ENCODE data around the gene DLEC1. TPM values are rescaled to one million over a fixed set of nuclear protein-coding genes. Genes with fewer than 3 reads are reported as not detected.

DLEC1 gene
- total and polyA plus RNA-seq, 9 of the 15 experiments (the other 6 are each of a cell fraction or from before 2014, with no cell fraction given): 0.07 to 0.08 TPM; not detected in 7

DNA sequence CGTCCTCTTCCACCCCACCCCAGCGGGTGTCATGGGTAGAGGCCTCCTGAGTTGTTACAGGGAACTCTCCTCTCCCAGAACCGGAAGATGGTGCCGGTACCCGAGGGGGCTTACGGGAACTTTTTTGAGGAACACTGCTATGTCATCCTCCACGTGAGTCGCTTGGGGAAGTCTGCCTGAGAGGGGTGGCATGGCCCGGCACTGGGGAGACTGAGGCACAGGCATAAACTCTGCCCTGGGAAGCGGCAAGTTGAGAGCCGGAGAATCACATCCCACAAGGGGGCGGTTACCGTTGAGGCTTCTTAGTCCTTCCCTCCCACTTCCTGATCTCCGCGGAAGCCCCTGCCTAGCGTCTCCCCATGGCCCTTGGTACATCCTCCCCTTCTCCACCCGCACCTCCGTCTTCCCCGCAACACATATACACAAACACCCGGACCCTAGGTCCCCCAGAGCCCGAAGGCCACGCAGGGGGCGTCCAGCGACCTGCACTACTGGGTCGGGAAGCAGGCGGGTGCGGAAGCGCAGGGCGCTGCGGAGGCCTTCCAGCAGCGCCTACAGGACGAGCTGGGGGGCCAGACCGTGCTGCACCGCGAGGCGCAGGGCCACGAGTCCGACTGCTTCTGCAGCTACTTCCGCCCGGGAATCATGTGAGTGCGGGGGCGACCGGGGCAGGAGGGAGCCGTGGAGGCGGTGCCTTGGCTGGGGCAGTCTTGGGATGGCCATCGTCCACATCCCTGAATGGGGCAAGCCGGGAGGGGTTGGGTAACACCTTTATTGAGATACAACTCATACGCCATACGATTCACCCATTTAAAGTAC lies 45.0 kb upstream of the DLEC1 start:
- peak; percentile 75 for FAIRE-seq
- Histone ChIP-seq H3K4me2 (ENCODE audit: insufficient read depth, low read length) (peak overlapping the region; percentile 86), H3K36me3 (ENCODE audit: control insufficient read depth, insufficient read depth, low read length) (peaks cover 28% of the 10 kb centered on the region), H3K9me3 (replicated peaks; ENCODE audit: control insufficient read depth, insufficient read depth, low read depth, low read length) (no peaks in the 10 kb centered on the region), H2AFZ (ENCODE audit: low read depth, low read length) (peak overlapping the region; percentile 97), H3K4me1 (replicated peaks in 1 of 2; ENCODE audit: control insufficient read depth in 2 of 2, insufficient read depth in 2 of 2, low read length in 2 of 2) (peaks cover 61 to 68% of the 10 kb centered on the region in 2 experiments), H4K20me1 (replicated peaks; ENCODE audit: control insufficient read depth, insufficient read depth, low read length) (no peaks in the 10 kb centered on the region), H3K79me2 (ENCODE audit: control insufficient read depth, insufficient read depth, low read length) (peaks cover 22% of the 10 kb centered on the region), H3K27ac (ENCODE audit: extremely low read depth, low read depth, low read length) (peak overlapping the region; percentile 93), H3K27me3 (ENCODE audit: control insufficient read depth in 2 of 2, insufficient read depth in 2 of 2, low read length in 2 of 2) (no peaks in the 10 kb centered on the region), H3K9ac (ENCODE audit: insufficient read depth in 1 of 2, low read depth in 2 of 2, low read length in 2 of 2) (peak overlapping the region; percentile 91 to 95), H3K4me3 (peak overlapping the region; percentile 56), H3K9me1 (ENCODE audit: control insufficient read depth, insufficient read depth, low read length) (peaks cover 5% of the 10 kb centered on the region)
- in situ Hi-C loops (cut with MboI): no loop called here
- DNase-seq (ENCODE audit: extremely low read depth in 1 of 4, low spot score in 3 of 4): peak; percentile 86 to 96 (median 90)
- POLR2A ChIA-PET: interaction anchor here (0.6 to 2.2 kb wide), 9 partner anchors 9 to 132 kb away, joined by 3 to 8 read pairs (median 4); no protein-coding TSS in a partner anchor
- CTCF ChIA-PET (ENCODE audit: low intra/inter-chr PET ratio): interaction anchor here (0.6 kb wide), 1 partner anchor 455 kb away, joined by 3 read pairs; no protein-coding TSS in a partner anchor
- intact Hi-C loops (cut with micrococcal nuclease): no loop called here
- WGBS (ENCODE audit: insufficient coverage, low coverage, missing lambda C conversion rate): under 1% methylated on average over 49 of the region's 49 CpGs
- TSS peak; percentile 78 for BruUV-seq (replicated peaks)
- peak; percentile 80 for ATAC-seq
- no peak for TF ChIP-seq RBM22 (IDR thresholded peaks at IDR 0.05; ENCODE audit: low read depth, low read length, poor library complexity, severe bottlenecking)
- TF ChIP-seq, protein P1, sequence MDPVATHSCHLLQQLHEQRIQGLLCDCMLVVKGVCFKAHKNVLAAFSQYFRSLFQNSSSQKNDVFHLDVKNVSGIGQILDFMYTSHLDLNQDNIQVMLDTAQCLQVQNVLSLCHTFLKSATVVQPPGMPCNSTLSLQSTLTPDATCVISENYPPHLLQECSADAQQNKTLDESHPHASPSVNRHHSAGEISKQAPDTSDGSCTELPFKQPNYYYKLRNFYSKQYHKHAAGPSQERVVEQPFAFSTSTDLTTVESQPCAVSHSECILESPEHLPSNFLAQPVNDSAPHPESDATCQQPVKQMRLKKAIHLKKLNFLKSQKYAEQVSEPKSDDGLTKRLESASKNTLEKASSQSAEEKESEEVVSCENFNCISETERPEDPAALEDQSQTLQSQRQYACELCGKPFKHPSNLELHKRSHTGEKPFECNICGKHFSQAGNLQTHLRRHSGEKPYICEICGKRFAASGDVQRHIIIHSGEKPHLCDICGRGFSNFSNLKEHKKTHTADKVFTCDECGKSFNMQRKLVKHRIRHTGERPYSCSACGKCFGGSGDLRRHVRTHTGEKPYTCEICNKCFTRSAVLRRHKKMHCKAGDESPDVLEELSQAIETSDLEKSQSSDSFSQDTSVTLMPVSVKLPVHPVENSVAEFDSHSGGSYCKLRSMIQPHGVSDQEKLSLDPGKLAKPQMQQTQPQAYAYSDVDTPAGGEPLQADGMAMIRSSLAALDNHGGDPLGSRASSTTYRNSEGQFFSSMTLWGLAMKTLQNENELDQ (CRISPR knock-in tag; IDR thresholded peaks at IDR 0.05; ENCODE audit: borderline replicate concordance): peak; percentile 78; the same call in 1 of the 2 replicates
- TF ChIP-seq, protein P2, sequence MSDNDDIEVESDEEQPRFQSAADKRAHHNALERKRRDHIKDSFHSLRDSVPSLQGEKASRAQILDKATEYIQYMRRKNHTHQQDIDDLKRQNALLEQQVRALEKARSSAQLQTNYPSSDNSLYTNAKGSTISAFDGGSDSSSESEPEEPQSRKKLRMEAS (CRISPR knock-in tag; IDR thresholded peaks at IDR 0.05): peak; percentile 97
- peak; percentile 59 for TF ChIP-seq EP300 (IDR thresholded peaks at IDR 0.05; ENCODE audit: low read length)
- no peak for TF ChIP-seq POLR3A (IDR thresholded peaks at IDR 0.05; ENCODE audit: borderline replicate concordance, extremely low read depth, insufficient read depth, insufficient read length)
- TF ChIP-seq, protein P3, sequence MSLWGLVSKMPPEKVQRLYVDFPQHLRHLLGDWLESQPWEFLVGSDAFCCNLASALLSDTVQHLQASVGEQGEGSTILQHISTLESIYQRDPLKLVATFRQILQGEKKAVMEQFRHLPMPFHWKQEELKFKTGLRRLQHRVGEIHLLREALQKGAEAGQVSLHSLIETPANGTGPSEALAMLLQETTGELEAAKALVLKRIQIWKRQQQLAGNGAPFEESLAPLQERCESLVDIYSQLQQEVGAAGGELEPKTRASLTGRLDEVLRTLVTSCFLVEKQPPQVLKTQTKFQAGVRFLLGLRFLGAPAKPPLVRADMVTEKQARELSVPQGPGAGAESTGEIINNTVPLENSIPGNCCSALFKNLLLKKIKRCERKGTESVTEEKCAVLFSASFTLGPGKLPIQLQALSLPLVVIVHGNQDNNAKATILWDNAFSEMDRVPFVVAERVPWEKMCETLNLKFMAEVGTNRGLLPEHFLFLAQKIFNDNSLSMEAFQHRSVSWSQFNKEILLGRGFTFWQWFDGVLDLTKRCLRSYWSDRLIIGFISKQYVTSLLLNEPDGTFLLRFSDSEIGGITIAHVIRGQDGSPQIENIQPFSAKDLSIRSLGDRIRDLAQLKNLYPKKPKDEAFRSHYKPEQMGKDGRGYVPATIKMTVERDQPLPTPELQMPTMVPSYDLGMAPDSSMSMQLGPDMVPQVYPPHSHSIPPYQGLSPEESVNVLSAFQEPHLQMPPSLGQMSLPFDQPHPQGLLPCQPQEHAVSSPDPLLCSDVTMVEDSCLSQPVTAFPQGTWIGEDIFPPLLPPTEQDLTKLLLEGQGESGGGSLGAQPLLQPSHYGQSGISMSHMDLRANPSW (CRISPR knock-in tag; IDR thresholded peaks at IDR 0.05): no peak
- TF ChIP-seq MYC (IDR thresholded peaks at IDR 0.05; ENCODE audit: low read depth, low read length): peak; percentile 98
- peak; percentile 98 for TF ChIP-seq MYC (CRISPR knock-in tag; IDR thresholded peaks at IDR 0.05; ENCODE audit: borderline replicate concordance, low read depth)
- TF ChIP-seq, protein P4, sequence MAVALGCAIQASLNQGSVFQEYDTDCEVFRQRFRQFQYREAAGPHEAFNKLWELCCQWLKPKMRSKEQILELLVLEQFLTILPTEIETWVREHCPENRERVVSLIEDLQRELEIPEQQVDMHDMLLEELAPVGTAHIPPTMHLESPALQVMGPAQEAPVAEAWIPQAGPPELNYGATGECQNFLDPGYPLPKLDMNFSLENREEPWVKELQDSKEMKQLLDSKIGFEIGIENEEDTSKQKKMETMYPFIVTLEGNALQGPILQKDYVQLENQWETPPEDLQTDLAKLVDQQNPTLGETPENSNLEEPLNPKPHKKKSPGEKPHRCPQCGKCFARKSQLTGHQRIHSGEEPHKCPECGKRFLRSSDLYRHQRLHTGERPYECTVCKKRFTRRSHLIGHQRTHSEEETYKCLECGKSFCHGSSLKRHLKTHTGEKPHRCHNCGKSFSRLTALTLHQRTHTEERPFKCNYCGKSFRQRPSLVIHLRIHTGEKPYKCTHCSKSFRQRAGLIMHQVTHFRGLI (CRISPR knock-in tag; IDR thresholded peaks at IDR 0.05): peak; percentile 62
- no peak for TF ChIP-seq ZNF551 (CRISPR knock-in tag; IDR thresholded peaks at IDR 0.05)
- peak; percentile 53; the same call in 1 of the 2 replicates for TF ChIP-seq ZBED1 (IDR thresholded peaks at IDR 0.05)
- TF ChIP-seq RB1 (IDR thresholded peaks at IDR 0.05; ENCODE audit: low read depth): peak; percentile 78
